DMS153 treated with DMSO at 0.1 percent for 48 hours (cell line): ENCODE results near the gene MELTF.

Experiments
- DNase-seq: peaks from one replicate; lab custom pipeline; 2025; ENCODE audit not compliant: unreplicated experiment; lab: John Stamatoyannopoulos, UW

MELTF gene

GRCh38 chr3:196995027-196995426 lies 34.6 kb downstream of the MELTF start:
- no peak for DNase-seq

DNA sequence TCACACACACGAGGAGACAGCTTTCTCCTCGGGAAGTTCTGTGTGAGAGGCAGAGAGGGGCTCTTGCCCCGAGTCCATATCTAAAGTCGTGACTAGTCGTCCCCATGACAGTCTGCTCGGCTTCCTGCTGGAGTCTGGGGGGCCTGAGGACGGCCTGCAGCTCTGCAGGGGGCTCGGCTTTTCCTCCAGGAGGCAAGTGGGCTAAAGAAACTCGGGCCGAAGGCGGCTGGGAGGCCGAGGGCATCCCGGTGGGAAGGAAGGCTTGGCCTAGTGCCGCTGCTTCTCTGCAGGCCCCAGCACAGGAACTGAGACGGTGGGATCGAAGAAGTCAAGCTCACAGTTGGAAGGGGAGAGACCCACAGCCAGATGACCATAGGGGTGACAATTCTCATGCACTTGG lies 35.6 kb downstream of the MELTF start:
- DNase-seq = no peak

DNA sequence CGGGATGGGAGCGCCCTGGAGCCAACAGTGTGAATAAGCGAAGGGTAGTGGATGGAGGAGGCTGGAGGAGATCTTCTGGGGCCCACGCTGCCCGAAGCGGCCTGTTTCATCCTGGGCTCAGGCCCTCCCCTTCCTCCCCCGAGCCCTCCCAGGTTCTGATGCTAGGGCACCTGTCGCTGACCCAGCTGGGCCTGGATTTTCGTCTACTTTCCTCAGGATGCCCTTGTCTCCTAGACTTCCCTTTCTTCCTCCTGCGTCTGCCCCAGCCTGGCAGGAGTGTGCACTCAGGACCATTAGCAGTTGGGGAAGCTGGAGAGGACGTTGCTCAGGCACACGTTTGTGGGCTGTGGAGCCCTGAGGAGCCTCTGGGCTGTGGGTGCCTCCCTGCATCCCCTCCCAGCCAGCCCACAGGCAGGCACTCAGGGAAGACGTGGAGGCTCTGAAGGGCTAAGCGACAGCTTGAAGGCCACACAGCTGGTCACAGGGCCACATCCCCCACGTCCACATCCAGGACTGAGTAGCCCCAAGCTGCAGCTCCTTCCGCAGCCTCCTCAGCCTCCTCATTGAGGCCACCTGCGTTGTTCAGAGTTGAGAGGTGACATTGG lies 37.1 kb downstream of the MELTF start:
- no peak for DNase-seq

- no peak for DNase-seq
Measured at GRCh38 chr3:196991581-196992460, 37.8 kb downstream of the MELTF start.

DNA sequence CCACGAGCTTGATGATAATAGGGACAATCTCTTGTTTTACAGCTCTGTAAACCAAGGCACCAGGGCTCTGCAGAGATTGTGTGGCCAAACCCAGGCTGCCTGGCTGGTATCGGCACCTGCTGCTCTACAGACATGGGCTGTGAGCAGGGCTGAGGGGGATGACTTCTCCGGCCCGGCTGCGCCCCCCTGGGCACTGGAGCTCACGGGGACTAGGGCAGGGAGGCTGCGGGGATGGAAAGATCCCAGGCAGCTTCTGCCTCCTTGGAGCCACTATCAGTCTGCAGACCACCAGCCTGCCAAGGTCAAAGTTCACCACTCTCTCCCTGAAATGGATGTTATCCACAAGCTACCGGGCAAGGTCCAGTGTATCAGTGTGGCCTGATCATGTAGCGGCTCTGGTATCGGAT lies 39.0 kb downstream of the MELTF start:
- no peak for DNase-seq

- DNase-seq = peak; percentile 21
Measured at GRCh38 chr3:196989721-196990262, 39.8 kb downstream of the MELTF start.

- DNase-seq = no peak
Measured at GRCh38 chr3:196988241-196989029, 41.2 kb downstream of the MELTF start.

DNA sequence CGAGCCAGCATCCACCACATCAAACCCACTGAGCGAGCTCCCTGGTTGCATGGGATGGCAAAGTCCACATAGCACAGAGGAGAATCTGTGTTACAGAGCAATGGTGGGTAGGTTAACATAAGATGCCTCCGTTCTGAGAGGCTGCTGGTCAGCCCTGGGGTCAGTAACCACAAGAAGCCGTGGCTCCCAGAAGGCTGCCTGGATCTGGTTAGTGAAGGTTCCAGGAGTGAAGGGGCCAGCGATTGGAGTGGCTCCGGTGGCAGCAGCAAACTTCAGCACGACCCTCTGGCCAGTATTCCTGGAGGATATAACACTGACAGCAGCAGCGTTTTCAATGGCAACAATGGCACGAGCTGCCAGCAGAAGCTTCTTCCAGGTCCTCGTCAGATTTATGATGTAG lies 42.6 kb downstream of the MELTF start:
- no peak for DNase-seq

- DNase-seq = no peak
Measured at GRCh38 chr3:196985954-196986885, 43.4 kb downstream of the MELTF start.

DNA sequence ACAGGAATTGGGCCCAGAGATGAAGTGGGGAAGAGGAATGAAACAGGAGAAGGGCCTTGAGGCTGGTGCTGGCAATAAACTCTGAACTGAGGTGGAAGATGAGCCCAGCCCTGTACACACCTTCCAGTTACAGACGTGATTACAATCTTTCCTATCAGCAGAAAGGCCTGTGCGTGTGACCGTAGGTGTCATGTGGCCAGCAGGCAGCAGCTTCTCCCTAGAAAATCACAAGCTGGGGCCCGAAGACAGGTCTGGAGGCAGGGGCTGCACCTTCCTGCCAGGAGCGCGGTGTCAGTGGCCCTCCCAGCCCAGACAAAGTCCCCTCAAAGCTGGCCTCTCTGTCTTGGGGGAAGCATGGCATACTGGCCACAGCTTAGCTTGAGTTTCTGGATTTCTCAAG lies 44.3 kb downstream of the MELTF start:
- no peak for DNase-seq

GRCh38 chr3:196983186-196983585 lies 46.4 kb downstream of the MELTF start:
- no peak for DNase-seq

GRCh38 chr3:196981657-196982056 lies 48.0 kb downstream of the MELTF start:
- DNase-seq = no peak

DNA sequence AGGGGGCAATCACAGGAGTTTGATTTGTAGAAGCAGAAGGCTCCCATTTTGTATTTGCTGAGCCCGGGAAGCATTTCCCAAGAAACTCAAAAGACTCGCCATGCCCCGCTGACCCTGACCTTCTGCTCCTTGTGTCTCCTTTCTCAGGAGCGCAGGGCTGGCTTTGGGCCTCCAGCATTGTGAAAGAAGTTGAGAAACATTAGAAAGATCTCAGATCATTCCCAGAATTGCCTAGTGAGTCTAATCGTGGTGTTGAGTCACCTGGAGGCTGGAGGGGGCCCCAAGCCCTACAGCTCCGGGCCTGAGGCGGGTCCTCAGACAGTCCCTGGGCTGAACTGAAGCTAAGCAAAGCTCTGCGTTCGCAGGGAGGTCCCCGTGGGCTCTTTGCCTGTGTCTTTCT lies 50.1 kb downstream of the MELTF start:
- DNase-seq = no peak

GRCh38 chr3:196976941-196977340 lies 52.7 kb downstream of the MELTF start:
- no peak for DNase-seq

DNA sequence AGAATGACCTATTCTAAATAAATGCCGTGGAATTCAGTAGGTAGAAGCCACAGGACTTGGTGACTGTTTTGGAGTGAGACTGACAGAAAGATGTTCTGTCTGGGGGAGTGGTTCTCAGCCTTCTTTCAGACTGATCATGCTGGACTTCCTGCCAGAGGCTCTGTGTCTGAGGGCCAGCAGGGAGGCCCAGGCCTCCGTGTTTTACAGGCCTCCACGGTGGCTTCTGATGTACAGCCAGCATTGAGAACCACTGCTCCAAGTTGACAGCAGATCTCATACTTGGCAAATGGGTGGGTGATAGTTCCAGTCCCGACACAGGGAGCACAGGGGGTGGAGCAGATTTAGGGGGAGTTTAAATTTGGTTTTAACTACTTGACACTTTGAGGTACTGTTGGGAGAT lies 54.3 kb downstream of the MELTF start:
- no peak for DNase-seq

- no peak for DNase-seq
Measured at GRCh38 chr3:196974661-196975060, 55.0 kb downstream of the MELTF start.

- no peak for DNase-seq
Measured at GRCh38 chr3:196971094-196971698, 58.4 kb downstream of the MELTF start.

GRCh38 chr3:196970547-196971093 lies 59.0 kb downstream of the MELTF start:
- no peak for DNase-seq

DNA sequence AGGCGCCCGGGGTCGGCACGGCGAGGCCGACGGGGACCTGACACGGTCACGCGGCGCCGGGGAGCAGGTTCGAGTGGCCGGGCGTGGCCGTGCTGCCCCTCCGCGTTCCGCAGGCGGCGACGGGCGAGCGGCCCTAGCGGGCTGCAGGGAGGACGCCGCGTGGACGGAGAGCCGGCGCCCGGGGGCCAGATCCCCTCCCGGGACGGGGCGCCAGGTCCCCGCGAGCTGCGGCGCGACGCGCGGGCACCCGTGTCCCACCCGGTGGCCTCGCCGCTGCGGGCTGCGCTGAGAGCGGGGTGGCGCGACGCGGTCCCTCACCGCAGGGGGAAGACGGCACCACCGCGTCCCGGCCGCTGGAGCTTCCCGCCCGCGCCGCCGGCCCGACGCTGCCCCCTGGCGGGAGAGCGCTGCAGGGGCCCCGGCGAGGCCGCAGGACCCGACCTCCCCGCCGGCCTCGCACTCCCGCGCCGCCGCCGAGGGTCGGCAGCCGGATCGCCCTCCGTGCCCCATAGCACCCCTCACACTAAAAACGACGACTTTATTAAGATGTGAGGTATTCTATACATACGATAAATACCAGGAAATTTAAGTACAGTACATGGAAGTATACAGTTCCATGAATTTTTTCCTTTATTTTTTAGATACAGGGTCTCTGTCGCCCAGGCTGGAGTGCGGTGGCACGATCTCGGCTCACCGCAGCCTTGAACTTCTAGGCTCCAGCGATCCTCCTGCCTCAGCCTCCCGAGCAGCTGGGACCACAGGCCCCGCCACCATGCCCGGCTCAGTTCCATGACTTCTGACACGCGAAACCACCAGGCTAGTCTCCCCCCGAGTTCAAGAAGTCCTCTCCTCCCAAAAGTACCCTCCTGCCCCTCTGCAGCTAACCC lies 59.7 kb downstream of the MELTF start:
- peak; percentile 59 for DNase-seq
